Large intestine (tissue), 3 donors: ENCODE measurements around the gene DENND2C. TPM values are rescaled to one million over a fixed set of nuclear protein-coding genes. Genes with fewer than 3 reads are reported as not detected.
"Not testable (repeated sequence)": the region's sequence is repeated elsewhere in the genome, so short reads cannot be mapped to it uniquely, and the experiment has no call there.

ENCODE experiments used
- DNase-seq, 2 donors: peaks; one replicate each; pipeline versions ENCODE4 v3.0.0 to v3.0.0-alpha.2; 2013
- H3K27ac ChIP-seq: one replicate; pipeline ENCODE4 v1.5.1; 2013; ENCODE audit warnings: low read length
- H3K27me3 ChIP-seq: 2 replicates; pipeline ENCODE4 v1.6.1; 2013; ENCODE audit warnings: low read length; ENCODE audit not compliant: control insufficient read depth, insufficient read depth
- H3K36me3 ChIP-seq: 2 replicates; pipeline ENCODE4 v1.6.1; 2013; ENCODE audit warnings: low read length; ENCODE audit not compliant: control insufficient read depth, insufficient read depth
- H3K4me1 ChIP-seq: one replicate; pipeline ENCODE4 v1.6.1; 2013; ENCODE audit warnings: low read length; ENCODE audit not compliant: control insufficient read depth, insufficient read depth
- H3K4me3 ChIP-seq: one replicate; pipeline ENCODE4 v1.5.1; 2013; ENCODE audit warnings: low read length
- H3K9me3 ChIP-seq: one replicate; pipeline ENCODE4 v1.6.1; 2013; ENCODE audit warnings: mild to moderate bottlenecking, low read depth, low read length, moderate library complexity; ENCODE audit not compliant: control insufficient read depth
- WGBS: methylation state at CpG from one replicate; pipeline ENCODE4 v1.1.5; 2013; ENCODE audit warnings: low lambda C conversion rate; ENCODE audit not compliant: insufficient coverage; 5-methylcytosine and 5-hydroxymethylcytosine counted together
- polyA plus RNA-seq: library from polyadenylated mRNA; unstranded; fragments of 120-200 nt; gene quantifications from one replicate; pipeline ENCODE4 v1.2.1, GENCODE V29; 2013

Gene DENND2C
- polyA plus RNA-seq, 1 donor, result 0.99 TPM

DNA sequence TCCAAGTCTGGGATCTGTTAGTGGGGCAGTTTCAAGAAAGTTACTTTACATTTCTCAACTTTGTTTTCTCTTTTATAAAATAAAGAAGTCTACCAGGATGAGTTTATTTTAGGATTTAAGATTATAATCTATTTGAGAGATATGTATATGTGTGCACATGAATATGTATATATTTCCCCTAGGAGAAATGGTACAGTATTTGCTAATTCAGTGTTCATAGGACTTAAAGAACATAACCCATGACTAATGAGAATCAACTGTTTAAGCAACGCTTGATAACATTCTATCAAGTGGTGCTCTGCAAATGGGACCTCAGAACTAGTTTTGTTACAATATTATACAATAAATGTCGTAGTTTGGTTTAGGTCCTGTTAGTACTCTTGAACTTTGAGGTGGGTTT lies 95.5 kb downstream of the DENND2C start:
- no peaks in the 10 kb centered on the region for H3K9me3 ChIP-seq
- H3K4me1 ChIP-seq, result no peaks in the 10 kb centered on the region
- H3K27me3 ChIP-seq, result no peaks in the 10 kb centered on the region
- DNase-seq, result no peak
- H3K4me3 ChIP-seq, result no peak overlapping the region
- WGBS, result no CpG with 5 or more reads among the region's 2 CpGs
- H3K27ac ChIP-seq, result no peak overlapping the region
- H3K36me3 ChIP-seq, result peaks cover 71% of the 10 kb centered on the region

DNA sequence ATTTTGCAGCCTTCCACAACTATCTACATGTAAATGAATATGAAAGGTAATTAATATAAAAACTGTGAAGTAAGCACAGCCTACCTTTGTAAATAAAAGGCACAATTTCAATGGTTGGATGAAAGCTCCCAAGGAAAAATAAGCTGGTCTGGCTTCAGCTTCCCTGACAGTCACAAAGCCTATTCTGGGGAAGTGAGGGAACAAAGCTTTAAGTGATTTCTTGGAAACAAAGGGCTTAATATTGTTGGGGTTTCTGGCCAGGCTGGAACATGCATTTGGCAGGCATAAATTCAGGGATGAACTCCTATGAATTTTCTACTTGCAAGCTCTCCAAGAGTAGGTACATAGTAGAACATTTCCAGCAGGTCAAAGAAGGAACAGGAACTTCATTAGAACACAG lies 105.7 kb downstream of the DENND2C start:
- peaks cover 30% of the 10 kb centered on the region for H3K36me3 ChIP-seq
- no peak for DNase-seq
- no peaks in the 10 kb centered on the region for H3K9me3 ChIP-seq
- H3K27me3 ChIP-seq, result no peaks in the 10 kb centered on the region
- H3K4me3 ChIP-seq, result no peak overlapping the region
- no peaks in the 10 kb centered on the region for H3K4me1 ChIP-seq
- H3K27ac ChIP-seq, result no peak overlapping the region

DNA sequence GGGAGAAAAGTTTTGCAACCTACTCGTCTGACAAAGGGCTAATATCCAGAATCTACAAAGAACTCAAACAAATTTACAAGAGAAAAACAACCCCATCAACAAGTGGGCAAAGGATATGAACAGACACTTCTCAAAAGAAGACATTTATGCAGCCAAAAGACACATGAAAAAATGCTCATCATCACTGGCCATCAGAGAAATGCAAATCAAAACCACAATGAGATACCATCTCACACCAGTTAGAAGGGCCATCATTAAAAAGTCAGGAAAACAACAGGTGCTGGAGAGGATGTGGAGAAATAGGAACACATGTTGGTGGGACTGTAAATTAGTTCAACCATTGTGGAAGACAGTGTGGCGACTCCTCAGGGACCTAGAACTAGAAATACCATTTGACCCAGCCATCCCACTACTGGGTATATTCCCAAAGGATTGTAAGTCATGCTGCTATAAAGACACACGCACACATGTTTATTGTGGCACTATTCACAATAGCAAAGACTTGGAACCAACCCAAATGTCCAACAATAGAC lies 106.8 kb downstream of the DENND2C start:
- DNase-seq, result not testable (repeated sequence)
- no CpG with 5 or more reads among the region's 3 CpGs for whole genome bisulfite sequencing

DNA sequence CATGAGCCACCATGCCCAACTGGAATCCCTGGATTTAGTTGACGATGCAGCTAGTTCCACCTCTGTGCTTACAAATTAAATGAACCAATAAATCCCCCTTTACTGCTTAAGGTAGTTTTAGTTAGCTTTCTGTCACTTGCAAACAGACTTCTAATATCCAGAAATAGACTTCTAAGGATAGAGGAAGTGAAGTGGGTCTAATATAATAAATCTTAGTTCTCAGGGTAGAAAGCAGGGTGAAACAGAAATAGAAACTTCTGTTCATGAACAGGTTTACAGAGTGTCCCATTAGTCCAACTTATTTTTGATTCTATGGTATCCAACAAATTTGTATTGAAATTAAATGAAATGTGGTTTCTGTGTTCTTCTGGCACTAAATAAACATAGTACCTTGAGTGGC lies 108.5 kb downstream of the DENND2C start:
- DNase-seq, result no peak
- H3K27ac ChIP-seq, result no peak overlapping the region
- no CpG with 5 or more reads among the region's 1 CpG for WGBS

More for the DNA sequence above, 106.8 kb downstream of the DENND2C start:
- peaks cover 21% of the 10 kb centered on the region for H3K36me3 ChIP-seq
- H3K27me3 ChIP-seq, H3K27ac ChIP-seq, H3K4me1 ChIP-seq, H3K9me3 ChIP-seq, H3K4me3 ChIP-seq: not testable (repeated sequence)

DNA sequence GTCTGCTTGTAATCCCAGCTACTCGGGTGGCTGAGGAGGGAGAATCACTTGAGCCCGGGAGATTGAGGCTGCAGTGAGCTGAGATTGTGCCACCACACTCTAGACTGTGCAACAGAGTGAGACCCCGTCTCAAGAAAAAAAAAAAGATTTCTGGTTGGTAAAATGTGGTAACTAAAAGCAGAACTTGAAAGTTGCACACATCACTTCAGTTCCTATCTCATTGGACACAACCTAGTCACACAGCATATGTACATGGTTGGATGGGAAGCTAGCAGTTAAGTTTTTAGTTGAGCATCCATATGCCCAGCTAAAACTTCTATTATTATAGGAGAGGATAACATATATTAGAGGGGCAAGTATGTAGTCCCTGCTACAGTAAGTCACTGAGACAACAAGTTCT lies 110.5 kb downstream of the DENND2C start:
- WGBS, result no CpG with 5 or more reads among the region's 3 CpGs
- no peak for DNase-seq
- H3K9me3 ChIP-seq, result no peaks in the 10 kb centered on the region

More for the DNA sequence above, 108.5 kb downstream of the DENND2C start:
- Histone ChIP-seq H3K4me1 (no peaks in the 10 kb centered on the region), H3K4me3 (no peak overlapping the region), H3K27me3 (no peaks in the 10 kb centered on the region), H3K9me3 (no peaks in the 10 kb centered on the region), H3K36me3 (peaks cover 10% of the 10 kb centered on the region)

DNA sequence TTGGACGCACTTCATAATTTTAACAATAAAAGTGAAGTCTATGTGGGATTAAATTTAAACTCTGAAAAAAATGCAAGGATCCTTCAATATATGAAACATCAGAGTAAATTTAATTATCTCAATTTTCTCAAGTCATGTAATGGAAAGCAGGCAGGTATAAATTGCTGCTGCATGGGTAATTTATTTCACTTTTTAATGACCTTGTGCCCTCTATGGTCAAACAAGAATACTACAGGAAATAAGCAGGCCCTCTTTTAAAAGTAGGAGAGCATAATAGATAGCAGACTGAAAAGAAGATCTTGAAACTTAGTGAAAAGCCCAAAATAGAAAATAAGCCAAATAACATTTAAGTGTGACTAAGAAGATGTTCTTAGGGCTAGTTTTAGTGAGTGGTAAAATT lies 111.3 kb downstream of the DENND2C start:
- no peak for DNase-seq
- Histone ChIP-seq H3K4me3 (no peak overlapping the region), H3K27ac (no peak overlapping the region), H3K27me3 (no peaks in the 10 kb centered on the region), H3K4me1 (no peaks in the 10 kb centered on the region), H3K36me3 (no peaks in the 10 kb centered on the region), H3K9me3 (no peaks in the 10 kb centered on the region)
- 100% methylated on average over 1 of the region's 1 CpG for WGBS

More for the DNA sequence above, 110.5 kb downstream of the DENND2C start:
- H3K4me3 ChIP-seq, result no peak overlapping the region
- H3K36me3 ChIP-seq, result no peaks in the 10 kb centered on the region
- no peaks in the 10 kb centered on the region for H3K27me3 ChIP-seq
- H3K4me1 ChIP-seq, result no peaks in the 10 kb centered on the region
- H3K27ac ChIP-seq, result no peak overlapping the region

DNA sequence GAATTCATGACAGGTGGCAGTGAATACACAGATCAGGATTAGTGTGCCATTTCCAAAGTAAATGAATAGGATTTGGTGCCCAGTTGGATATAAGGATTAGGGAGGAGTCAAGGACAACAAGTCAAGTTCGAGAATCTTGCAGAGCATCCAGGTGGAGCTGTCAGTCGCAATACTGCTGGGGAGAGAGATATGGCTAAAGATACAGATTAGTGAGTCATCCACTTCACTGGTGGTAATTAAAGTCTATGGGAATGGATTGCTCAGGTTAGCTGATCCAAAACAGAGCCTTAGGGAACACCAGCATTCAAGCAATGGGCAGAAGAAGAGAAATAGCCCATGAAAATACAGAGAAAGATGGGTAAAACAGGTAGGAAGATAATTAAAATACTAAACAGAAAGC lies 115.3 kb downstream of the DENND2C start:
- no peak for DNase-seq
- Histone ChIP-seq H3K4me1 (no peaks in the 10 kb centered on the region), H3K36me3 (no peaks in the 10 kb centered on the region), H3K9me3 (no peaks in the 10 kb centered on the region), H3K4me3 (no peak overlapping the region), H3K27ac (no peak overlapping the region), H3K27me3 (no peaks in the 10 kb centered on the region)
- WGBS, result no CpG with 5 or more reads among the region's 2 CpGs

DNA sequence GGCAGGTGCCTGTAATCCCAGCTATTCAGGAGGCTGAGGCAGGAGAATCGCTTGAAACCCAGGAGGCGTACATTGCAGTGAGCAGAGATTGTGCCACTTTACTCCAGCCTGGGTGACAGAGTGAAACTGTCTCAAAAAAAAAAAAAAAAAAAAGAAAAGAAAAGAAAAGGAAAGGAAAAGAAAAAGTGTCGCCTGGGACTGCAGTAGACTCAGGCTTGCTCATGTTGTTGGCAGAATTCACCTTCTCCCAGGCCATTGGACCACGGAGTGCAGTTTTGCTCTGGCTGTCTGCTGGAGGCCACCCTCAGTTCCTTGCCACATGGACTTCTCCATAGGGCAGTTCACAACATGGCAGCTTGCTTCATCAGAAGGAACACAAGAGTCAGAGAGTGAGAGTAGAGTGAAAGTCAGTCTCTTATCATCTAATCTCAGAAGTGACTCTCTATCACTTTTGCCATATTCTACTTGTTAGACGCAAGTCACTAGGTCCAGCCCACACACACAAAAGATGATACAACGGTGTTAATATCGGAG lies 117.7 kb downstream of the DENND2C start:
- H3K4me3 ChIP-seq, result no peak overlapping the region
- no peaks in the 10 kb centered on the region for H3K4me1 ChIP-seq
- H3K27me3 ChIP-seq, result peaks cover 2% of the 10 kb centered on the region
- H3K36me3 ChIP-seq, result no peaks in the 10 kb centered on the region
- H3K9me3 ChIP-seq, result no peaks in the 10 kb centered on the region
- DNase-seq, result no peak
- 100% methylated on average over 1 of the region's 7 CpGs for WGBS
- H3K27ac ChIP-seq, result no peak overlapping the region

DNA sequence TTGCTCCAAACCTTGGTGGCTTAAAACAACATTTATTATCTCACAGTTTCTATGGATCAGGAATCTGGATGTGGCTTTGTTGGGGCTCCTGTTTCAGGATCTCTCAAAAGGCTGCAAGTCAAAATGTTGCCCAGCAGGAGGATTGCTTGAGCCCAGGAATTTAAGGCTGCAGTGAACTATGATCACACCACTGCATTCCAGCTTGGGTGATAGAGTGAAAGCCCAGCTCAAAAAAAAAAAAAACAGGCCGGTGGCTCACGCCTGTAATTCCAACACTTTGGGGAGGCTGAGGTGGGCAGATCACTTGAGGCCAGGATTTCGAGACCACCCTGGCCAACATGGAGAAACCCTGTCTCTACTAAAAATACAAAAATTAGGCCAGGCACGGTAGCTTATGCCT lies 118.4 kb downstream of the DENND2C start:
- no peaks in the 10 kb centered on the region for H3K4me1 ChIP-seq
- no peak for DNase-seq
- no peaks in the 10 kb centered on the region for H3K36me3 ChIP-seq
- H3K9me3 ChIP-seq, result no peaks in the 10 kb centered on the region
- no peak overlapping the region for H3K4me3 ChIP-seq
- no peak overlapping the region for H3K27ac ChIP-seq
- WGBS, result no CpG with 5 or more reads among the region's 4 CpGs
- H3K27me3 ChIP-seq, result peaks cover 2% of the 10 kb centered on the region

DNA sequence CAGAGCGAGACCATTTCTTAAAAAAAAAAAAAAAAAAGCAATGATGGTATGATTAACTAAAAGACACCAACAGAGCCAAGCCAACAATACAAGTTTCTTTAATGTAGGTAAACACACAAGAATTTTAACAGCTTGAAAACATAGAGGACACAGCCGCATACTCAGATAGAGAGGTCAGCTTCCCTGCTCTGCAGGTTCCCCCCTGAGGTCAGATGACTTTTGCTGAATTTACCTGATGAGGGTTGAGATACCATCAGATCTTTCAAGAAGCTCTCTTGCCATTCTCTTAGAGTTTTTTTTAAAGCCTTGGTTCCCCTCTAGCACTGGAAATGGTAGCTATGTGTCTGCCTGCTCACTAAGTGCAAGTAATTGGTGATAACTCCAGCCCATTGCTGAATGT lies 119.5 kb downstream of the DENND2C start:
- no peak overlapping the region for H3K27ac ChIP-seq
- no peaks in the 10 kb centered on the region for H3K36me3 ChIP-seq
- no peaks in the 10 kb centered on the region for H3K4me1 ChIP-seq
- peaks cover 2% of the 10 kb centered on the region for H3K27me3 ChIP-seq
- no peak for DNase-seq
- H3K9me3 ChIP-seq, result no peaks in the 10 kb centered on the region
- no peak overlapping the region for H3K4me3 ChIP-seq
- no CpG with 5 or more reads among the region's 2 CpGs for WGBS

DNA sequence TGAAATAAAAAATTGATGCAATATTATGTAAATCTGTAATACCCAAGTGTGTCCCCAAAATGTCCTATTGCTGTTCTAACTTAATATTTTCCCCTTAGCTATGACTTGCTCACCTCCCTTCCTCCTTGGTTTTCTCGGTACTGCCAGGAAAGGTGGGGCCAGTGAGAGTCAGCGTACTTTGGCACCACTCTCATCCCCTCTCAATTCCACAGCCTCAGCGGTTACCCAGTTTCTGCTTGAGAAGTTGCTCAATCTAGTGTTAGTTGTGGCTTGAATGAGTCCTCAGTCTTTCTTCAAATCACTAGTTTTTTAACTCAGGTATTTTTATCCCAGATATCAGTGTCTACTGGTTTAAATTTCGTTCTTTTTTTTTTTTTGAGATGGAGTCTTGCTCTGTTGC lies 120.7 kb downstream of the DENND2C start:
- H3K4me3 ChIP-seq, result no peak overlapping the region
- peaks cover 2% of the 10 kb centered on the region for H3K27me3 ChIP-seq
- H3K4me1 ChIP-seq, result no peaks in the 10 kb centered on the region
- peak in 1 of 2 donors; percentile 2 for DNase-seq
- H3K36me3 ChIP-seq, result no peaks in the 10 kb centered on the region
- H3K9me3 ChIP-seq, result no peaks in the 10 kb centered on the region
- WGBS, result no CpG with 5 or more reads among the region's 4 CpGs
- H3K27ac ChIP-seq, result no peak overlapping the region
